HepG2 (cell line): ENCODE data around the gene UMPS. TPM values are rescaled to one million over a fixed set of nuclear protein-coding genes. Genes with fewer than 3 reads are reported as not detected.
"Not testable (repeated sequence)": the region's sequence is repeated elsewhere in the genome, so short reads cannot be mapped to it uniquely, and the experiment has no call there.

Source experiments
- ATAC-seq: fragments of 200-7000 bp; cut with Tn5 transposase; 3 replicates; pipeline ENCODE4 v1.9.1; 2020; ENCODE audit warnings: mild to moderate bottlenecking, moderate library complexity
- BruUV-seq: library from RNA; stranded (reverse); fragments of 400-500 nt; replicated peaks from 2 replicates; lab custom pipeline; 2021; lab: Mats Ljungman, UMichigan
- CTCF ChIA-PET: fragments of 300-600 bp; formaldehyde crosslinking; extraction: SDS; loops from one replicate; lab custom pipeline; 2021; ENCODE audit warnings: low total read pairs, inconsistent platforms, low intra/inter-chr PET ratio; lab: Yijun Ruan, JAX
- POLR2A ChIA-PET: fragments of 350-600 bp; sonication (Branson Sonifier 250); formaldehyde crosslinking; loops from one replicate; lab custom pipeline; 2020; ENCODE audit warnings: antibody characterized with exemption, inconsistent platforms; lab: Yijun Ruan, JAX
- DNase-seq: peaks from one replicate; pipeline ENCODE4 v3.0.0-alpha.2; 2015; ENCODE audit warnings: low spot score
- FAIRE-seq: peaks from 3 replicates; lab custom pipeline; 2011; peaks lifted over from hg19 to GRCh38; lab: Jason Lieb, UNC
- H2AFZ ChIP-seq: one replicate; pipeline ENCODE4 v1.6.1; 2011; ENCODE audit warnings: low read length, inconsistent platforms
- H3K27ac ChIP-seq: fragments of 300-600 bp; 3 replicates; pipeline ENCODE4 v1.8.0; 2011; ENCODE audit warnings: mixed run types, mild to moderate bottlenecking, mixed read lengths, low read length, inconsistent platforms; ENCODE audit not compliant: insufficient read depth; ENCODE audit errors: extremely low read length
- H3K27me3 ChIP-seq, 2 experiments: fragments of 200-600 bp in 1 of 2; 2 replicates in 1 of 2; 3 replicates in 1 of 2; pipeline versions ENCODE4 v1.6.0 to v1.8.0; 2011; ENCODE audit warnings: low read length in 2 of 2, mild to moderate bottlenecking in 2 of 2, moderate library complexity in 2 of 2, inconsistent platforms in 1 of 2; ENCODE audit not compliant: insufficient read depth in 2 of 2, control insufficient read depth in 1 of 2
- H3K36me3 ChIP-seq, 2 experiments: fragments of 200-600 bp in 1 of 2; replicated peaks in 1 of 2; 2 replicates in 1 of 2; 3 replicates in 1 of 2; pipeline versions ENCODE4 v1.5.1 to v1.8.0; 2011; ENCODE audit warnings: low read length in 2 of 2, inconsistent platforms in 1 of 2; ENCODE audit not compliant: insufficient read depth in 2 of 2, control insufficient read depth in 1 of 2
- H3K4me1 ChIP-seq: 2 replicates; pipeline ENCODE4 v1.5.1; 2012; ENCODE audit warnings: low read length, inconsistent platforms; ENCODE audit not compliant: insufficient read depth
- H3K4me2 ChIP-seq: 2 replicates; pipeline ENCODE4 v1.6.0; 2011; ENCODE audit warnings: low read depth, low read length, inconsistent platforms
- H3K4me3 ChIP-seq, 3 experiments: fragments of 200-600 bp in 1 of 3; sonication (generic), shearing (Covaris generic) in 1 of 3; replicated peaks in 1 of 3; 2 replicates each; pipeline ENCODE4 v1.5.1; 2011 to 2016; ENCODE audit warnings: low read length in 3 of 3, inconsistent platforms in 2 of 3, low read depth in 2 of 3, mild to moderate bottlenecking in 2 of 3, control low read depth in 1 of 3, mixed read lengths in 1 of 3; ENCODE audit not compliant: insufficient read depth in 1 of 3
- H3K79me2 ChIP-seq: one replicate; pipeline ENCODE4 v1.6.1; 2011; ENCODE audit warnings: low read length, inconsistent platforms; ENCODE audit not compliant: insufficient read depth
- H3K9ac ChIP-seq: 2 replicates; pipeline ENCODE4 v1.6.0; 2011; ENCODE audit warnings: mild to moderate bottlenecking, low read depth, low read length, inconsistent platforms; ENCODE audit not compliant: insufficient read depth
- H3K9me3 ChIP-seq: 2 replicates; pipeline ENCODE4 v1.5.1; 2012; ENCODE audit warnings: mild to moderate bottlenecking, low read length
- H4K20me1 ChIP-seq: 2 replicates; pipeline ENCODE4 v1.6.0; 2011; ENCODE audit warnings: inconsistent platforms, mild to moderate bottlenecking, low read length, moderate library complexity; ENCODE audit not compliant: insufficient read depth
- CBX1 ChIP-seq: IDR thresholded peaks from one replicate; pipeline ENCODE4 v1.6.1; 2016; ENCODE audit warnings: antibody characterized with exemption, low read depth
- HMGA1 ChIP-seq: sonication (generic); formaldehyde crosslinking; conservative IDR thresholded peaks from 2 replicates; pipeline ENCODE4 v1.4.0; 2020; ENCODE audit warnings: missing genetic modification reagents
- HMGXB3 ChIP-seq: sonication (generic); formaldehyde crosslinking; IDR thresholded peaks from 2 replicates; pipeline ENCODE4 v1.4.0; 2020; ENCODE audit warnings: missing genetic modification reagents, borderline replicate concordance
- HNRNPK ChIP-seq: fragments of 200-400 bp; formaldehyde crosslinking; IDR thresholded peaks from 2 replicates; pipeline ENCODE4 v1.6.1; 2018; ENCODE audit warnings: low read length, low read depth, moderate library complexity, mild to moderate bottlenecking; ENCODE audit not compliant: poor library complexity, severe bottlenecking
- IRF2 ChIP-seq: IDR thresholded peaks from 2 replicates; pipeline ENCODE4 v1.6.1; 2018; ENCODE audit warnings: missing genetic modification reagents, missing compliant biosample characterization
- NFKBIZ ChIP-seq: IDR thresholded peaks from 2 replicates; pipeline ENCODE4 v1.6.1; 2018; ENCODE audit warnings: missing genetic modification reagents, missing compliant biosample characterization
- RARA ChIP-seq: IDR thresholded peaks from 2 replicates; pipeline ENCODE4 v1.6.1; 2016; ENCODE audit warnings: missing genetic modification reagents, missing compliant biosample characterization
- RBFOX2 ChIP-seq: fragments of 200-400 bp; formaldehyde crosslinking; IDR thresholded peaks from 2 replicates; pipeline ENCODE4 v1.6.1; 2017; ENCODE audit warnings: low read depth, mild to moderate bottlenecking, low read length
- TCF12 ChIP-seq, 2 experiments: fragments of 450-650 bp in 1 of 2; sonication (generic) in 1 of 2; formaldehyde crosslinking in 1 of 2; IDR thresholded peaks; 2 replicates each; pipeline versions ENCODE4 v1.6.1 to v1.8.0; 2017 to 2022; ENCODE audit warnings: antibody characterized with exemption in 1 of 2, mild to moderate bottlenecking in 1 of 2, missing genetic modification reagents in 1 of 2, moderate library complexity in 1 of 2
- TEAD3 ChIP-seq: optimal IDR thresholded peaks from 2 replicates; pipeline ENCODE3; 2016; ENCODE audit warnings: borderline replicate concordance
- U2AF2 ChIP-seq: fragments of 200-400 bp; formaldehyde crosslinking; IDR thresholded peaks from 2 replicates; pipeline ENCODE4 v1.6.1; 2017; ENCODE audit warnings: low read depth, mild to moderate bottlenecking, low read length
- ZFP1 ChIP-seq: IDR thresholded peaks from 2 replicates; pipeline ENCODE4 v1.6.1; 2016
- ZNF253 ChIP-seq: sonication (generic); formaldehyde crosslinking; IDR thresholded peaks from 2 replicates; pipeline ENCODE4 v1.8.0; 2022; ENCODE audit warnings: mild to moderate bottlenecking, missing genetic modification reagents, borderline replicate concordance
- ZNF547 ChIP-seq: sonication (generic); formaldehyde crosslinking; IDR thresholded peaks from 2 replicates; pipeline ENCODE4 v1.5.1; 2020; ENCODE audit warnings: mild to moderate bottlenecking, missing genetic modification reagents
- WGBS: methylation state at CpG from one replicate; pipeline ENCODE4 v1.1.6; 2017; ENCODE audit warnings: low lambda C conversion rate; 5-methylcytosine and 5-hydroxymethylcytosine counted together
- in situ Hi-C: cut with HindIII; loops from 2 replicates; pipeline ENCODE4 v1.10.0; 2017; ENCODE audit warnings: low pct_unique_long_range_greater_than_20kb; ENCODE audit not compliant: extremely low pct_ligation_motif_present
- intact Hi-C: fragments of 100-400 bp; cut with micrococcal nuclease; formaldehyde crosslinking; loops from one replicate; pipeline ENCODE4 v1.10.0; 2022; ENCODE audit not compliant: unreplicated experiment
- polyA plus RNA-seq, 8 experiments: library from polyadenylated mRNA; depleted of rRNA in 3 of 8; stranded (reverse) in 7 of 8; unstranded in 1 of 8; fragments of >200 nt; fragmentation: Illumina TruSeq in 4 of 8; extraction: Trizol in 4 of 8; gene quantifications; 2 replicates each; pipeline versions ENCODE4 v1.2.1 to v1.2.3, GENCODE V29; 2011 to 2016; ENCODE audit warnings: low read depth in 4 of 8, missing spikeins in 1 of 8, mixed read lengths in 1 of 8; ENCODE audit not compliant: insufficient read depth in 1 of 8
- total RNA-seq, 5 experiments: library from RNA; depleted of rRNA; stranded (reverse); fragments of >200 nt; fragmentation: Illumina TruSeq; extraction: Trizol; gene quantifications; 2 replicates each; pipeline ENCODE4 v1.2.3, GENCODE V29; 2016; ENCODE audit warnings: low read depth in 1 of 5

Gene UMPS
- total and polyA plus RNA-seq, 2 of the 13 experiments (the other 11 are each of a cell fraction or from before 2014, with no cell fraction given), result 52.7 to 74.2 TPM

DNA sequence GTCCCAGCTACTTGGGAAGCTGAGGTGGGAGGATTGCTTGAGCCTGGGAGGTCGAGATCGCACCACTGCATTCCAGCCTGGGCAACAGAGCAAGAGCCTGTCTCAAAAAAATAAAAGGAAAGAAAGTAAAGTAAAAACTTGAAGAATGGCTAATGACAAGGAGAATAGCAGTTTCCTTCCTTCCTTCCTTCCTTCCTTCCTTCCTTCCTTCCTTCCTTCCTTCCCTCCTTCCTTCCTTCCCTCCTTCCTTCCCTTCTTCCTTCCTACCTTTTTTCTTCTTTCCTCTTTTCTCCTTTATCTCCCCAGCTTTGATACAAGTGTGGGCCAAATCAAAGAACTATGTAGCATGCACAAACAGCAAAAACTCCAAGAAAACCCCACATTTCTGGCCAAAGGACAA, 23.0 kb upstream of the UMPS start:
- H3K9me3 ChIP-seq, result not testable (repeated sequence)
- peak; percentile 80; the same call in 1 of the 2 replicates for TF ChIP-seq U2AF2
- TF ChIP-seq, all 625 proteins: peak for 1; not testable (repeated sequence) for 624
- POLR2A ChIA-PET, result interaction anchor here (0.7 to 0.9 kb wide), 2 partner anchors 23 to 24 kb away, joined by 3 read pairs; partner anchors contain the start of gene UMPS
- peak overlapping the region; percentile 16 for H3K27ac ChIP-seq
- H2AFZ ChIP-seq, H3K4me3 ChIP-seq, H3K27me3 ChIP-seq, CTCF ChIA-PET, in situ Hi-C loops, BruUV-seq, H3K79me2 ChIP-seq, H3K4me2 ChIP-seq, FAIRE-seq, H3K9ac ChIP-seq, intact Hi-C loops, DNase-seq, ATAC-seq, H4K20me1 ChIP-seq, H3K36me3 ChIP-seq: not testable (repeated sequence)
- 98% methylated on average over 2 of the region's 2 CpGs for WGBS
- peaks cover 20% of the 10 kb centered on the region for H3K4me1 ChIP-seq

GRCh38 chr3:124707656-124708062, 22.6 kb upstream of the UMPS start:
- in situ Hi-C loops (no loop called here), intact Hi-C loops (no loop called here)

More at GRCh38 chr3:124707656-124708062, 22.6 kb upstream of the UMPS start:
- TF ChIP-seq TCF12 (IDR thresholded peaks at IDR 0.05) (no peak), TCF12 (CRISPR knock-in tag; IDR thresholded peaks at IDR 0.05) (no peak), RBFOX2 (no peak), ZNF253 (CRISPR knock-in tag) (no peak), RARA (CRISPR knock-in tag) (no peak), HNRNPK (no peak), HMGA1 (no peak), NFKBIZ (no peak), ZFP1 (CRISPR knock-in tag) (no peak), TEAD3 (CRISPR knock-in tag) (no peak), HMGXB3 (CRISPR knock-in tag) (no peak), ZNF547 (CRISPR knock-in tag) (no peak), IRF2 (CRISPR knock-in tag) (no peak), CBX1 (no peak)
- no peaks in the 10 kb centered on the region for H3K79me2 ChIP-seq
- no peaks in the 10 kb centered on the region for H3K36me3 ChIP-seq
- H3K27me3 ChIP-seq, result no peaks in the 10 kb centered on the region
- ATAC-seq, result no peak
- ChIA-PET CTCF (no interaction called here), POLR2A (interaction anchor here (0.9 kb wide), 1 partner anchor 22 kb away, joined by 3 read pairs; the partner anchor contains the start of gene UMPS)
- FAIRE-seq, result no peak
- no peaks in the 10 kb centered on the region for H4K20me1 ChIP-seq
- BruUV-seq, result no TSS peak
- H3K4me3 ChIP-seq, result no peak overlapping the region
- H3K4me2 ChIP-seq, result no peak overlapping the region
- DNase-seq, result no peak
- H3K27ac ChIP-seq, result peak overlapping the region; percentile 16
- no peaks in the 10 kb centered on the region for H3K9me3 ChIP-seq
- H3K4me1 ChIP-seq, result peaks cover 16% of the 10 kb centered on the region
- no peak overlapping the region for H2AFZ ChIP-seq
- no peak overlapping the region for H3K9ac ChIP-seq
- 91% methylated on average over 1 of the region's 1 CpG for WGBS
